GM18517 (cell line): ENCODE measurements around the gene PPP5C.
"Not testable (repeated sequence)": the region's sequence is repeated elsewhere in the genome, so short reads cannot be mapped to it uniquely, and the experiment has no call there.

Source experiments
- ATAC-seq: cut with Tn5 transposase; IDR thresholded peaks from one replicate; pipeline ENCODE4 v1.9.1; 2021; ENCODE audit warnings: mild to moderate bottlenecking, moderate library complexity; ENCODE audit not compliant: unreplicated experiment

PPP5C gene

GRCh38 chr19:46361915-46362314, 15.0 kb downstream of the PPP5C start:
- no peak for ATAC-seq

- ATAC-seq, result no peak
Observed at GRCh38 chr19:46364359-46364758, 17.5 kb downstream of the PPP5C start.

GRCh38 chr19:46365561-46365960, 18.7 kb downstream of the PPP5C start:
- ATAC-seq, result no peak

- no peak for ATAC-seq
Observed at GRCh38 chr19:46366620-46367292, 19.9 kb downstream of the PPP5C start.

- ATAC-seq, result no peak
Observed at GRCh38 chr19:46367426-46367825, 20.5 kb downstream of the PPP5C start.

GRCh38 chr19:46368116-46368515, 21.2 kb downstream of the PPP5C start:
- no peak for ATAC-seq

- no peak for ATAC-seq
Observed at GRCh38 chr19:46369817-46370216, 22.9 kb downstream of the PPP5C start.

GRCh38 chr19:46371371-46371901, 24.5 kb downstream of the PPP5C start:
- ATAC-seq, result no peak

GRCh38 chr19:46372901-46373490, 26.1 kb downstream of the PPP5C start:
- ATAC-seq, result no peak

- ATAC-seq, result no peak
Observed at GRCh38 chr19:46373491-46374359, 26.8 kb downstream of the PPP5C start.

GRCh38 chr19:46374536-46375475, 27.9 kb downstream of the PPP5C start:
- no peak for ATAC-seq

GRCh38 chr19:46375476-46376067, 28.7 kb downstream of the PPP5C start:
- not testable (repeated sequence) for ATAC-seq

GRCh38 chr19:46376241-46377153, 29.6 kb downstream of the PPP5C start:
- ATAC-seq, result no peak

- ATAC-seq, result no peak
Observed at GRCh38 chr19:46378268-46378667, 31.4 kb downstream of the PPP5C start.

GRCh38 chr19:46380690-46381089, 33.8 kb downstream of the PPP5C start:
- ATAC-seq, result no peak

GRCh38 chr19:46381346-46381745, 34.5 kb downstream of the PPP5C start:
- ATAC-seq, result no peak

- ATAC-seq, result no peak
Observed at GRCh38 chr19:46381756-46382345, 35.0 kb downstream of the PPP5C start.

- ATAC-seq, result no peak
Observed at GRCh38 chr19:46383171-46383815, 36.4 kb downstream of the PPP5C start.
